Kidney tubule cell (primary cell): ENCODE data around the gene KLHDC2.
A peak's percentile ranks its signal among the peaks of the same experiment; 100 is the strongest.
"Not testable (repeated sequence)": the region's sequence is repeated elsewhere in the genome, so short reads cannot be mapped to it uniquely, and the experiment has no call there.

Experiments used
- DNase-seq: peaks from one replicate; pipeline ENCODE4 v3.0.0-alpha.2; 2018; ENCODE audit warnings: low spot score

KLHDC2 gene, protein sequence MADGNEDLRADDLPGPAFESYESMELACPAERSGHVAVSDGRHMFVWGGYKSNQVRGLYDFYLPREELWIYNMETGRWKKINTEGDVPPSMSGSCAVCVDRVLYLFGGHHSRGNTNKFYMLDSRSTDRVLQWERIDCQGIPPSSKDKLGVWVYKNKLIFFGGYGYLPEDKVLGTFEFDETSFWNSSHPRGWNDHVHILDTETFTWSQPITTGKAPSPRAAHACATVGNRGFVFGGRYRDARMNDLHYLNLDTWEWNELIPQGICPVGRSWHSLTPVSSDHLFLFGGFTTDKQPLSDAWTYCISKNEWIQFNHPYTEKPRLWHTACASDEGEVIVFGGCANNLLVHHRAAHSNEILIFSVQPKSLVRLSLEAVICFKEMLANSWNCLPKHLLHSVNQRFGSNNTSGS

DNA sequence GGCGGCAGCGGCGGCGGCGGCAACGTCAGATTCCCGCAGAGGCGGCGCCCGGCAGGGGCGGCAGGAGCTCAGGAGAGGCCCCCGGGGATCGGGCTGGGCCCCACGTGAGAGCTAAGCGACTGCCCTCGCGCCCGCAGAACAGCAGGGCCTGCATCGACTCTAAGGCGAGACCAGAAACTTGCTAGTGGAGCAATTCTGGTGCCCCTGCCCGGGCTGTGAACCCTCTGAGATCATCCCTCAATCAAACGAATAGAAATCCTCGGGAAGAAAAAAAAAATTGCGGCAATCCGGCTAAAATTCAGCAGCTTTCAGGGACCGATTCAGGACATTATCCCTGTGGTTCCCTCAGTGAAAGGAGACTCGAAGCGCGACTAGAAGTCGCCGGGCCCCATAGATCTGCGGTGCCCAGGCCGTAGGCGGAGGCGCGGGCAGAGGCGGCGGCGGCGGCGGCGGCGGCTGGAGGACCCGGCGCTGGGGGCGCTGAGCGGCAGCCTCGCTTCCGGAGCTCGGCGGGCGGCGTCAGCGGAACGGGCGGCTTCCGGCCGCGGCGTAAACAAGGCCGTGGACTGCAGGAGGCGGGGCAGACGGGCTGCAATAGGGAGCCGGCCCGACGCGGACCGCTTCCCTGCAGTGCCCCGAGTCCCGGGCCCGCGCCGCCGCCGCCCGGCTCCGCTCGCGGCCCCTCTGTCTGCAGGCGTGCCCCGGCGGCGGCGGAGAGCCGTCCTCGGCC is at the start of gene KLHDC2:
KLHDC2 (plus strand) TSS at position 583 of the 730 bp plus-strand sequence. CDS start 316 bp downstream, outside the sequence.
- DNase-seq, result peak; percentile 92

DNA sequence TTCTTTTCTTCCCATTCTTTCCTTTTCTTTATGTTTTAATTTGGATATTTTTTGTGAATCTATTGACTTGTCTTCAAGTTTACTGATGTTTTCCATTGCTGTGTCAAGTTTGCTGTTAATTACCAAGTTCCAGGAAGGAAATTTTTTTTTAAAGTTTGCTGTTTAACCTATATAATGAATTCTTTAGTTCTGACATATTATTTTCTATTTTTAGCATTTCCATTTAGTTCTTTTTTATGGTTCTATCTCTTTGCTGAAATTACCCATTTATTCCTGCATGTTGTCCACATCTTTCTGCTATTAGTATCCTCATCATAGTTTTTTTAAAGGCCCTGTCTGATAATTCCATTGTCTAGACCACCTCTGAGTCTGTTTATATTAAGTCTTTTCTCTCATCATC is 47.2 kb upstream of the KLHDC2 start:
- DNase-seq, result no peak

DNA sequence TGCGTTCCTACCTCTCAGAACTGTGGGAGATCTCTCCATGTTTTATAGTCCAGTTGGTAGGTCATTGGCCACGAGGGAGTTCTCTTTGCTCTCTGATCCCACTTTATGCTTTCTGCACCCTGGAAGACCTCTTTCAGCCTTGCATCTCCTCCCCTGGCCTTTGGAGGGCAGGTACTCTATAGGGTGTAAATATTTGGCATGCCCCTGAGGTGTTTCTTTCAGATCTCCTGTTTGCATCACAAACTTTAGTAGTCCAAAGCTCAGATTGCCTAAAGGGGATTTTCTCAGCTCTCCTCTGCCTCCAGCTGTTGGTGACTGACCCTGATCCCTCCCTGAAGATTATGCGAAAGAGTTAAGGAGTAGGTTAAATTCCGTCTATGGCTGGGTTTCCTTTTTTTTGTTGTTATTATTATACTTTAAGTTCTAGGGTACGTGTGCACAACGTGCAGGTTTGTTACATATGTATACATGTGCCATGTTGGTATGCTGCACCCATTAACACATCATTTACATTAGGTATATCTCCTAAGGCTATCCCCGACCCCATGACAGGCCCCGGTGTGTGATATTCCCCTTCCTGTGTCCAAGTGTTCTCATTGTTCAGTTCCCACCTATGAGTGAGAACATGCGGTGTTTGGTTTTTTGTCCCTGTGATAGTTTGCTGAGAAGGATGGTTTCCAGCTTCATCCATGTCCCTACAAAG is 46.1 kb upstream of the KLHDC2 start:
- DNase-seq, result not testable (repeated sequence)

DNA sequence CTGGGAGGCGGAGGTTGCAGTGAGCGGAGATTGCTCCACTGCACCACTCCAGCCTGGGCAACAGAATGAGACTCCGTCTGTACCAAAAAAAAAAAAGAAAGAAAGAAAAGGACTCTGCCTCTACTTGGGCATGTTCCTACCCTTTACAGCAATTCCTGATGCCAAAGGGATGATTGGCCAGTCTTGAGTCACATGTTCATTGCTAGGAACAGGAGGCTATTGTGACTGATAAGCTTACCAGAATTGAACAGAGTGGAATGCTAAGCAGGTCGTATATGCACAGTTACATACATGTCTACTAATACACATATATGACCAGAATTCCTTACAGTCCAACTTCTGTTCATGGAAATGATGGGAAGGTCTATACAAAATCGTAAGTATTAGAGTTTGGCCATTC is 40.8 kb upstream of the KLHDC2 start:
- no peak for DNase-seq

GRCh38 chr14:49732896-49733295 is 35.1 kb upstream of the KLHDC2 start:
- DNase-seq, result no peak

- no peak for DNase-seq
These were observed 34.1 kb upstream of the KLHDC2 start for GRCh38 chr14:49733836-49734235.

- not testable (repeated sequence) for DNase-seq
These were observed 32.3 kb upstream of the KLHDC2 start for GRCh38 chr14:49735669-49736068.

GRCh38 chr14:49745191-49745590 is 22.8 kb upstream of the KLHDC2 start:
- DNase-seq, result no peak

- DNase-seq, result not testable (repeated sequence)
These were observed 21.5 kb upstream of the KLHDC2 start for GRCh38 chr14:49746476-49746875.

GRCh38 chr14:49754570-49755097 is 13.3 kb upstream of the KLHDC2 start:
- no peak for DNase-seq

DNA sequence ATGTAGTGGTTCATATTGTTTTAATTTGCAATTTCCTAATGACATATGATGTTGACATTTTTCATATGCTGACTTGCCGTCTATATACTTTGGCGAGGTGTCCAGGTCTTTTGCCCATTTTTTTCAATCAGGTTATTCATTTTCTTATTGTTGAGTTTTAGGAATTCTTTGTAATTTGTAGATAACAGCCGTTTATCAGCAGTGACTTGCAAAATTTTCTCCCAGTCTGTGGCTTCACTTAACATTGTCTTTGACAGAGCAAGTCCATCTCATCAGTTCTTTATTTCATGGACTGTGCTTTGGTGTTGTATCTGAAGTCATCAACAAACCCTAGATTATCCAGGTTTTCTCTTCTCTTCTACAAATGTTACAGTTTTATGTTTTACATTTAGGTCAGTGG is 12.6 kb upstream of the KLHDC2 start:
- DNase-seq, result no peak

DNA sequence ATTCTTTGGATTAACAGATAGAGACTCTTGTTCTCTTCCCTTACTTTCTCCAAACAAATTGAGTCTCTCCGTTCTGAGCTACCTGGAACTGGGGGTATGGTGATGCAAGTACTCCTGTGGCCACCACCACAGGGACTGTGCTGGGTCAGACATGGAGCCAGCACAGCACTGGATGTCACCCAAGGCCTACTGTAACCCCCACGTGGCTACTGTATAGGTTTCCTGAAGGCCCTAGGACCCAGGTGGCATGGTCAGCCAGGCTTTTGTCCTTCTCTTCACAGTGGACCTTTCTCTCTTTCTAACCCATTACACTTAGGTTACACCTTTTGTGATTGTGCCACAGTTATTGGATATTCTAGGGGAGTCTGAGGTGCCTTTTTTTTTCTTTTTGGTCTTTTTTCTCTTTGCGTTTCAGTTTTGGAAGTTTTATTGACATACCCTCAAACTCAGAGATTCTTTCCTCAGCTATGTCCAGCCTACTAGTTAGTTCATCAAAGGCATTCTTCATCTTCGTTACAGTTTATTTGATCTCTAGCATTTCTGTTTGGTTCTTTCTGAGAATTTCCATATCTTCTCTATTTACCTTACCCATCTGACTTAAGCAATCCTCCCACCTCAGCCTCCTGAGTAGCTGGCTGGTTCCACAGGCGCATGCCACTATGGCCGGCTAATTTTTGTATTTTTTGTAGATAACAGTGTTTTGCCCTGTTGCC is 6.0 kb upstream of the KLHDC2 start:
- no peak for DNase-seq

GRCh38 chr14:49766839-49767238 is 1.1 kb upstream of the KLHDC2 start:
- DNase-seq, result no peak

- DNase-seq, result no peak
These were observed 733 bp upstream of the KLHDC2 start for GRCh38 chr14:49767270-49767570.

DNA sequence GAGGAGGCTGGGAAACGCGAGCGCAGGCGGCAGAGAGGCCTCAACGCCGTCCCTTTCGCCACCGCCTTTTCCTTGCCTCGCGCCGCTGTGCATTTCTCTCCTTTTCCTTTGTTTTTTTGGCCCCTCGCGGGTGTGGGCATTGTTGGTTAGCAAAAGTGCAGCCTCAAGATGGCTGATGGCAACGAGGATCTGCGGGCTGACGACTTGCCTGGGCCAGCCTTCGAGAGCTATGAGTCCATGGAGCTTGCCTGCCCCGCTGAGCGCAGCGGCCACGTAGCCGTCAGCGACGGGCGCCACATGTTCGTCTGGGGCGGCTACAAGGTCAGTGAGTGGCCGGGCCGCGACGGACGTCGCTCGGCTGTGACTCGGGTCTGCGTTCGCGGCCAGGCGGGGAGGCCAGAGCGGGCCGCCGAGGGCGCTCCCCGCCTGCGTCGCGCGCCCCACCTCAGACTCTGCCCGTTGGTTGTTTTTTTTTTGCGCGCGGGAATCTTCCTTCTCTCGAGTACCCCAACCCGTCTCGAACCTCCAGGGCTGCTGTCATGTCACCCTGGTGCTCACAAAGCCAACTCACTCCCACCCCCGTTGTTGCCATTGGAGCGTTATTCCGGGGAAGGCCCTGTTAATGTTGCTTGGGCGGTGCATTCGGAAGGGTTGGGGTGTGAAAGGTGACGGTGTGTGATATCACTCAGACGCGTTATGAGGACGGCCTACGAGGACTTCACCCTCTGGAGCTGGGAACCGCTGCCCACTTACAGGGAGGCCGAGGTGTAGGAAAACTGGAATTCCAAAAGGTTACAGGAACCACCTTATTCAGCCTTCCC is 558 bp downstream of the KLHDC2 start:
- DNase-seq, result peak; percentile 74

DNA sequence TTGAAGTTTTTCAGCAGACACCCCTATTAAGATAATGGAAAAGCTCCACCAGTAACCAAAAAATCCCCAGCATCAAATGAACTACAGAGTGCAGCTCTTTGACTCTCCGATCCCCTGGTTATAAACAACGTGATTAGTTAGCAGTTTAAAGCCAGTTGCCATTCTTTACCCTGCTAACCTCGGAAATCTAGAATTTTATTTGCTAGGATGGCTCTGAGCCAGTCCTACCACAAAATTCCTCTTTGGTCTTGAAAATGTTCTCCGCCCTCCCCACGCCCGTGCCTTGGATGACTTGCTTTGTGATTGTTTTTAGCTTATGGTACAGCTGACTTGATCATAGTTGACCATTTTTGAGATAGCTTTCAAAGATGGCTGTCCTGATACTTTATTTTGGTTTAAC is 1.2 kb downstream of the KLHDC2 start:
- peak; percentile 50 for DNase-seq

DNA sequence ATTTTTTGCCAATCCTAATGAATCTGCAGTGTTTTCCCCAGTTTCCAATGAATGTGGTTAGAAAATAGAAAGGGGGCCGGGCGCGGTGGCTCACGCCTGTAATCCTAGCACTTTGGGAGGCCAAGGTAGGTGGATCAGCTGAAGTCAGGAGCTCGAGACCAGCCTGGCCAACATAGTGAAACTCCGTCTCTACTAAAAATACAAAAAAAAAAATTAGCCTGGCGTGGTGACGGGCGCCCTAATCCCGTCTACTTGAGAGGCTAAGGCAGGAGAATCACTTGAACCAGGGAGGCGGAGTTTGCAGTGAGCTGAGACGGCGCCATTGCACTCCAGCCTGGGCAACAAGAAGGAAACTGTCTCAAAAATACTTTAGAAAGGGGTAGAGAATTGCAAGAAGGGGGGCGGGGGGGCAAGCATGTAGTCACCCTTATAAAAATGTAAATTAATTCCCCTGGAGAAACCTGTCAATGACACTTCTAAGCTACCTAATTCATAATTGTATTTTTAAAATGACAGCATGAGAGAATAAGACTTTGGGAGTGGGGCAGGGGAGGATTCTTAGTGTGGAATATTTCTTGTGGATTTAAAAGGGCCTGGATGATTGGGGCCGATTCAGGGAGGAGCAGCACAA is 1.7 kb downstream of the KLHDC2 start:
- DNase-seq, result peak; percentile 30

DNA sequence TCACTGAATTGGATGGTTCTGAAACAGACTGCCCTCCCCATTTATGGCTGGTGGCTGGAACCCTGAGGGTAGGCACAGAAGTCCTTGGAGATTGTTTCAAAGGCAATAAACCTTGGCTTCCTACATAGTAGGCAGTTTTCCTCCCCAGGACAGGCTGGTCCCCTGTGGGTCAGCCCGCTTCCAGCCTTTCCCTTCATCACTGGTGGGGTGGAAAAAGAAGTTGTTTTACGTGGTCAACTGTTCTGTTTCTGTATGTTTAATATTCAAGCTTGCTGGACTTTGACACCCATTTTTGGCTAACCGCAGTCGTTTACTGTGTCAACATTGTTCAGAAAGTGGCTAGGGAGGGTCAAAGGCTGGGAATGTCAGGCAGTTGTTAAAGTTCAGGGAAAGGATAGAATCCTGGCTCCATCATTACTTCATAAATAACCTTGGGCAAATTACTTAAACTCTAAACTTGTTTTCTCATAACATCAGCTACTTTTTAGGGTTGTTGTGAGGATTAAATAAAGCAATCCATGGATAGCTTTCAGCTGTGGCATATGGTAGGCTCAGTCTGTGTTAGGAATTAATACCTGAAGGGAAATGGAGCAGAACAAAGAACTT is 2.4 kb downstream of the KLHDC2 start:
- peak; percentile 79 for DNase-seq

- not testable (repeated sequence) for DNase-seq
These were observed 3.7 kb downstream of the KLHDC2 start for GRCh38 chr14:49771691-49772090.

GRCh38 chr14:49774106-49774505 is 6.2 kb downstream of the KLHDC2 start:
- DNase-seq, result no peak
